ENCODE measurements around the gene ASTN2. TPM values are rescaled to one million over a fixed set of nuclear protein-coding genes. Genes with fewer than 3 reads are reported as not detected.

ASTN2 gene
- polyA plus RNA-seq, 1 experiment = 12.8 TPM

DNA sequence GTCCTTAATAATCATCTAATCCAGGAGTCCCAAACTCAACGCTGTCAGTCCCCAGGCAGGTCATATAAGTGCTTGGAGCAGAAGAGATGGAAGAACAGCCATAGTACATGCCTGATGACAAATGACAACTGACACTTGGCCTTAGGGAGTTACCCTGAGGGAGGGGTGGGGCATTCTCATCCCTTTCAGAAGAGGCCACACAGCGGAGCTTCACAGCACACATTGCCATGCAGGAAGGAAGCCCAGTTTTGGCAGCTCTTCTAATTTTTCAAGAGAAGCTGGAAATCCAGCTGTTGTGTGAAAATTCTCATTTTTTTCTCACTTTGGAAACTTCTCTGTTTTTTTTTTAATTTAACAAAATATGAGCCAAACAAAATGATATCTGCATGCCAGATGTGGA lies 89.0 kb downstream of the ASTN2 start:
- CTCF ChIA-PET = interaction anchor here (0.7 kb wide), 1 partner anchor 745 kb away, joined by 3 read pairs; no protein-coding TSS in a partner anchor
- no peak for TF ChIP-seq CTCF (IDR thresholded peaks at IDR 0.05; ENCODE audit: insufficient read depth, low read depth, low read length)
- Histone ChIP-seq H3K4me3 (ENCODE audit: low read depth, low read length) (no peak overlapping the region), H3K27me3 (ENCODE audit: control insufficient read depth, insufficient read depth, low read length) (no peaks in the 10 kb centered on the region), H3K36me3 (ENCODE audit: control insufficient read depth, insufficient read depth, low read length) (no peaks in the 10 kb centered on the region)
- POLR2A ChIA-PET = no interaction called here
- DNase-seq (ENCODE audit: low read depth) = no peak

DNA sequence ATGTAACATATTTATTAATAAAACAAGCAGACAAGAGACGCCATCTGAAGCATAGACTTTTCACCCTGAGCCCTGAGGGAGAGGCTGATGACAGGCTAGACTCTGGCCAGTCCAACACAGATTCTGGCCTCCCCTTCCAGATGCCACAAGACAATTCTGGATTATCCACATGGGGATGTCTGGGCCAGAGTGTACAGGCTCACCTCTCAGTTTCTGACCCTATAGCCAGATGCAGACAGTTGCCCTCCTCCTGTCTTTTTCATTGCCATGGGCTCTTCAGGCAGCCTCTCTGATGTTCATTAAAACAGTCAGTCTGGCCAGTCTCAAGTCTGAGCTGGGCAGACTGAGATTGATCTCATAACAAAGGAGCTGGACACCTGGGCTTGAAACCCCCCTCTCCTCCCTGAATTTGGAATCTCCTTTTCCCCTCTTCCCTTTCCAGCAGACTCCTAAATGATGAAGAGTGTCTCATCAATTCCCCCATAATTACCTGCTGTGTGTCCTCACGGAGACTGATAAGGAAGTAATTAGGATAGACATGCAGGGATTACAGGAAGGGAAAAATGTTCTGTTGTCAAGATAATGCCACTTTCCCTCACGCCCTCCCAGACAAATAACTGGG lies 89.6 kb downstream of the ASTN2 start:
- H3K27me3 ChIP-seq (ENCODE audit: control insufficient read depth, insufficient read depth, low read length) = no peaks in the 10 kb centered on the region
- TF ChIP-seq CTCF (IDR thresholded peaks at IDR 0.05; ENCODE audit: insufficient read depth, low read depth, low read length) = no peak
- no peak overlapping the region for H3K4me3 ChIP-seq (ENCODE audit: low read depth, low read length)
- no peak for DNase-seq (ENCODE audit: low read depth)
- ChIA-PET CTCF (no interaction called here), POLR2A (no interaction called here)
- H3K36me3 ChIP-seq (ENCODE audit: control insufficient read depth, insufficient read depth, low read length) = no peaks in the 10 kb centered on the region

GRCh38 chr9:117323390-117323789 lies 91.5 kb downstream of the ASTN2 start:
- CTCF ChIA-PET = no interaction called here
- POLR2A ChIA-PET = no interaction called here
- no peak overlapping the region for H3K4me3 ChIP-seq (ENCODE audit: low read depth, low read length)
- H3K27me3 ChIP-seq (ENCODE audit: control insufficient read depth, insufficient read depth, low read length) = no peaks in the 10 kb centered on the region
- no peaks in the 10 kb centered on the region for H3K36me3 ChIP-seq (ENCODE audit: control insufficient read depth, insufficient read depth, low read length)
- no peak for TF ChIP-seq CTCF (IDR thresholded peaks at IDR 0.05; ENCODE audit: insufficient read depth, low read depth, low read length)
- no peak for DNase-seq (ENCODE audit: low read depth)

GRCh38 chr9:117317192-117317591 lies 97.7 kb downstream of the ASTN2 start:
- no peak for TF ChIP-seq CTCF (IDR thresholded peaks at IDR 0.05; ENCODE audit: insufficient read depth, low read depth, low read length)
- no peaks in the 10 kb centered on the region for H3K36me3 ChIP-seq (ENCODE audit: control insufficient read depth, insufficient read depth, low read length)
- ChIA-PET POLR2A (no interaction called here), CTCF (no interaction called here)
- no peaks in the 10 kb centered on the region for H3K27me3 ChIP-seq (ENCODE audit: control insufficient read depth, insufficient read depth, low read length)
- DNase-seq (ENCODE audit: low read depth) = no peak
- H3K4me3 ChIP-seq (ENCODE audit: low read depth, low read length) = no peak overlapping the region

DNA sequence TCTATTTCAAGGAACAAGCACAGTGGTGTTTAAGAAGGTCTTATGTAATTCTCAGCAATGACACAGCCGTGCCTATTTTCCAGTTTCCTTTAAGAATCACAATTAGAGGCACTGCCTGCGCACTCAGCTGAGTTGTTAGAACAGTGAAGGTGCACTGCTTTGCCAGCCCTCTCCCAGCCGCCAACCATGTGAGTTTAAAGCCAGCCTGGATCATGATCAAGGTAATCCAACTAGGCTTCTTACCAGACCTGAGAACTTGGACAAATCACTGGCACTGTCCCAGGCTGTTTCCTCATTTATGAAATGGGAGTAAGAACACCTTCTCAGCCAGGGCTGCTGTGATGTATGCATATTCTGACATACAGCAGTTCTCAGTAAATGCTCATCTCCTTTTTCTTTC lies 99.6 kb downstream of the ASTN2 start:
- H3K4me3 ChIP-seq (ENCODE audit: low read depth, low read length) = no peak overlapping the region
- H3K36me3 ChIP-seq (ENCODE audit: control insufficient read depth, insufficient read depth, low read length) = no peaks in the 10 kb centered on the region
- no peak for TF ChIP-seq CTCF (IDR thresholded peaks at IDR 0.05; ENCODE audit: insufficient read depth, low read depth, low read length)
- DNase-seq (ENCODE audit: low read depth) = no peak
- ChIA-PET CTCF (no interaction called here), POLR2A (no interaction called here)
- H3K27me3 ChIP-seq (ENCODE audit: control insufficient read depth, insufficient read depth, low read length) = no peaks in the 10 kb centered on the region
